NCI-H1417 (cell line): ENCODE data around the gene TNXB.
"Not testable (repeated sequence)": the region's sequence is repeated elsewhere in the genome, so short reads cannot be mapped to it uniquely, and the experiment has no call there.

Experiments
- DNase-seq, 3 experiments: peaks; one replicate each; lab custom pipeline; 2025; lab: John Stamatoyannopoulos, UW

Gene TNXB

GRCh38 chr6:32144238-32144637 is 35.1 kb upstream of the TNXB start:
- DNase-seq = not testable (repeated sequence)

- DNase-seq = no peak
Observed at GRCh38 chr6:32140420-32141046, 31.4 kb upstream of the TNXB start.

GRCh38 chr6:32139590-32139989 is 30.5 kb upstream of the TNXB start:
- no peak for DNase-seq

- no peak for DNase-seq
Observed at GRCh38 chr6:32137454-32137853, 28.3 kb upstream of the TNXB start.

GRCh38 chr6:32133786-32134185 is 24.6 kb upstream of the TNXB start:
- no peak for DNase-seq

GRCh38 chr6:32132110-32132509 is 23.0 kb upstream of the TNXB start:
- DNase-seq = no peak

- no peak for DNase-seq
Observed at GRCh38 chr6:32131439-32131948, 22.4 kb upstream of the TNXB start.

- DNase-seq = peak in 1 of 3 experiments; percentile 83
Observed at GRCh38 chr6:32129297-32130088, 20.4 kb upstream of the TNXB start.

- DNase-seq = no peak
Observed at GRCh38 chr6:32128751-32129296, 19.7 kb upstream of the TNXB start.

GRCh38 chr6:32127717-32128592 is 18.8 kb upstream of the TNXB start, which contains the start of gene ATF6B:
Gene ATF6B (minus strand): TSS chr6:32128246. CDS start chr6:32128207, 39 bp downstream.
- peak; percentile 95 to 99 (median 96) for DNase-seq

GRCh38 chr6:32127409-32127716 is 18.2 kb upstream of the TNXB start:
- no peak for DNase-seq

- DNase-seq = no peak
Observed at GRCh38 chr6:32126880-32127279, 17.7 kb upstream of the TNXB start.

GRCh38 chr6:32123681-32124080 is 14.5 kb upstream of the TNXB start:
- no peak for DNase-seq

- no peak for DNase-seq
Observed at GRCh38 chr6:32120573-32121059, 11.5 kb upstream of the TNXB start.

GRCh38 chr6:32118782-32119628 is 9.9 kb upstream of the TNXB start:
- peak; percentile 37 to 75 (median 49) for DNase-seq

- no peak for DNase-seq
Observed at GRCh38 chr6:32117461-32117860, 8.3 kb upstream of the TNXB start.

- peak in 1 of 3 experiments; percentile 14 for DNase-seq
Observed at GRCh38 chr6:32116674-32117073, 7.5 kb upstream of the TNXB start.

GRCh38 chr6:32115623-32116022 is 6.5 kb upstream of the TNXB start:
- DNase-seq = no peak

GRCh38 chr6:32114796-32115195 is 5.7 kb upstream of the TNXB start:
- DNase-seq = no peak

GRCh38 chr6:32113386-32114352 is 4.5 kb upstream of the TNXB start:
- peak in 1 of 3 experiments; percentile 9 for DNase-seq
